GM18499 (cell line): ENCODE data around the gene MKKS.

Source experiments
- ATAC-seq: cut with Tn5 transposase; IDR thresholded peaks from one replicate; pipeline ENCODE4 v1.9.1; 2021; ENCODE audit warnings: moderate number of reproducible peaks; ENCODE audit not compliant: insufficient read depth, unreplicated experiment

The MKKS gene

GRCh38 chr20:10374036-10374435 lies 60.0 kb downstream of the MKKS start:
- no peak for ATAC-seq

DNA sequence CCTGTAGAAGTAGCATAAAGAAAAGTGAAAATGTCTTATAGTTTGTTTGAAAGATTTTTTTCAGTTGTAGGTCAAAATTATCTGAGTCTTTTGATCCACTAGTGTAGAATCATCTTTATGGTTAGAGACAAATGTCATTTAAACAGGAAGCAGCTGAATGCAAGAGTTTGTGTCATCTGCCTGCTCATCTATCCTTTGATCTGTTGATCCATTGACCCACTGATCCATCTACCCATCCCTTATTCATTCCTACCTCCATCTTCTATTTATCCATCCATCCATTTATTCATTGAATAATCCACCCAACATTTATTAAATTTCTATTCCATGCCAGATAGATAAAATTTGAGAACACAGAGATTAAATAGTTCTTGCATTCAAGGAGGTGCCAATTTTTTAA lies 62.6 kb downstream of the MKKS start:
- no peak for ATAC-seq

DNA sequence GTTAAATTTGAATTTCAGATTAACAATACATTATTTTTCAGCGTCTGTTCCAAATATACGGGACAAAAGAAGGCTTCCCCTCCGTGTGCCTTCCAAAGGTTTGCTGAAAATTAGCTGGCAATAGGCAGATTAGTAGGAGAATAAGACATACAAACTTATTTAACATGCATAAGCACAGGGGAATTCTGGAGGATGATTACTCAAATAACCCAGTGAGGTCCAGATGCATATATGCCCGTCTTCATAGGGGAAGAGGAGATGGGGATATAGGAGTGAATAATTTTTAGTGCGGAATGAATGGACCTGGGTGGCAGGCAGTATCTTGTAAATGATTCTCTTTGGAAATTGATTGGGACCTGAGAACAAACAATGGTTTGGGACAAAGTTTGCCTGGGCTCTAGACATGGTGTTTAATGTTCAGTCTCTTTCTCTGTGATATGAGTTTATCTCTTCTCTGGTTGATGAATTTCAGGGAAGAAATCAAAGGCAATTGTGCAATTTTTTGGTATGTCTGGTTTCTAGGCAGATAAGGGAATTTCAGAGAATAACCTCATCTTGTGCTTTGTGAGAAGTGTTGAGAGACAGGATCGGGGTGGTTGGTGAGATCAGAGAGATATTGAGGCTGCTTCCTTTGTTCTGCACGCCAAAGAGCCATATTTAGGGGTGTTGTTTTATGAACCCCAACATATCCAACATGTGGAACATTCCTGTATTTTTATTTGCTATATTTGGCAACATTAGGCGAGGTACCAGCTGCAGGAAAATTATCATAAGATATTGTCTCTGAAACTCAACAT lies 63.7 kb downstream of the MKKS start:
- no peak for ATAC-seq

- no peak for ATAC-seq
Measured at GRCh38 chr20:10369723-10370090, 64.3 kb downstream of the MKKS start.

- no peak for ATAC-seq
Measured at GRCh38 chr20:10368702-10369041, 65.3 kb downstream of the MKKS start.

GRCh38 chr20:10367943-10368701 lies 65.9 kb downstream of the MKKS start:
- ATAC-seq = no peak

DNA sequence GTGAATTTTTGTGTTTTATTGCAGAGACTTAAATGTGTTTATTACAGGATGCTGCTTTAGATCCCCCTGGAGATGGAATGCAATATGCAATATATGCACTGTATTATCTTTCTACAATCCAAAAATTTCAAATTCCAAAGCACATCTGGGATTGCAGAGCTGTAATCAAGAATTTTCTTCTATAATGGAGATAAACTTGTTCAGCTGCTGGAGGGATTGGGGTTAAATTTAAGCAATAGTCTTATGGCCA lies 66.4 kb downstream of the MKKS start:
- ATAC-seq = no peak

- ATAC-seq = no peak
Measured at GRCh38 chr20:10366898-10367692, 66.9 kb downstream of the MKKS start.

DNA sequence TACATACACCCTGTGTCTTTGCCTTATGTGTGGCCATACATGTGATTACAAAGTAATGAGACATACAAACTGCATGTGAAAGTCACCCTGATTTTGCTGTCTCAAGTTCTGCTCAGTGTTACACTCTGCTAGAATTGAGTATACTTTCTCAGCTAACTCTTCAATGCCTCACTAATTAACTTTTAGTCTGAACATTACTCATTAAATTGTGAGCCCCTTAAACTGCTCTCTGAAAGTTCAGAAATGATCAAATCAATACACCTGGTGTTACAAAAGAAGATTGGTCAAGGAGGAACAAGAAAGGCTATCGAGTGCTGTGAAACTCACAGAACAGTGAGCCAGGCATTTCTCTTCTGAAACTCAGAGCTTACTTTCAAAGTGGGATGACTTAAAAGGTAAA lies 71.3 kb downstream of the MKKS start:
- ATAC-seq = no peak

DNA sequence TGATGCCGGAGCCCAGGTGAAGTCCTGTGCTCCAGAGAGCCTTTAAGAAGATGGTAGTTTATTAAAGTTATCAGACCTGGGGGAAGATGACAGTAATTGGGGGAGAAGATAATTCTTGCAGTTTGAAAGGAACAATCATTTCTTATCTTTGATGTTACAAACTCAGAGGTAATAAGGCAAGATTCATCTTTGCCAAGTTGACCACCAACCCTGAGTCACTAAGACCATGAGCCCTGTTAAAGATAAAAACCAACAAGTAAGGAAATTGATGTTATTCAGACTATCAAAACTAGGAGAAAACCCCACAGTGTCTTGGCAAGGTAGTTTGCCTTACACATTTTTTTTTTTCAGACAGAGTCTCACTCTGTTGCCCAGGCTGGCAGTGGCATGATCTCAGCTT lies 73.1 kb downstream of the MKKS start:
- no peak for ATAC-seq

GRCh38 chr20:10359621-10360040 lies 74.4 kb downstream of the MKKS start:
- no peak for ATAC-seq

- no peak for ATAC-seq
Measured at GRCh38 chr20:10357974-10358373, 76.0 kb downstream of the MKKS start.

GRCh38 chr20:10357061-10357708 lies 76.8 kb downstream of the MKKS start:
- ATAC-seq = no peak

DNA sequence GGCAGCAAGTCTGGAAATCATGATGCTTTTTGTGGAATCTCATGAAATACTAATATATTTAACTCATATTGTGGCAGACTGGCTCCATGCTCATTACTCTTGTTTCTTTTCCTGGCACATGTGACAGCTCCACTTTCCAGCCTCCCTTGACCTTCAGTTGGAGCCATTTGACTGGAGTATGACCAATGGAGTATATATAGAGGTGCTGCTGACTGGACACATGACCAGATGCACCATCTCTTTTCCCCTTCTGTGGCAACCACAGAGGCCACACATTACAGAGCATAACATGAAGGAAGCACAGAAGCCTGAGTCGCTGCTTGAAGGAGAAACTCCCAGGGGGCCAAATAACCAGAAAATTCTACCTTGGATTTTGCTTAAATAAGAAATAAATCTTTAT lies 77.4 kb downstream of the MKKS start:
- ATAC-seq = no peak

DNA sequence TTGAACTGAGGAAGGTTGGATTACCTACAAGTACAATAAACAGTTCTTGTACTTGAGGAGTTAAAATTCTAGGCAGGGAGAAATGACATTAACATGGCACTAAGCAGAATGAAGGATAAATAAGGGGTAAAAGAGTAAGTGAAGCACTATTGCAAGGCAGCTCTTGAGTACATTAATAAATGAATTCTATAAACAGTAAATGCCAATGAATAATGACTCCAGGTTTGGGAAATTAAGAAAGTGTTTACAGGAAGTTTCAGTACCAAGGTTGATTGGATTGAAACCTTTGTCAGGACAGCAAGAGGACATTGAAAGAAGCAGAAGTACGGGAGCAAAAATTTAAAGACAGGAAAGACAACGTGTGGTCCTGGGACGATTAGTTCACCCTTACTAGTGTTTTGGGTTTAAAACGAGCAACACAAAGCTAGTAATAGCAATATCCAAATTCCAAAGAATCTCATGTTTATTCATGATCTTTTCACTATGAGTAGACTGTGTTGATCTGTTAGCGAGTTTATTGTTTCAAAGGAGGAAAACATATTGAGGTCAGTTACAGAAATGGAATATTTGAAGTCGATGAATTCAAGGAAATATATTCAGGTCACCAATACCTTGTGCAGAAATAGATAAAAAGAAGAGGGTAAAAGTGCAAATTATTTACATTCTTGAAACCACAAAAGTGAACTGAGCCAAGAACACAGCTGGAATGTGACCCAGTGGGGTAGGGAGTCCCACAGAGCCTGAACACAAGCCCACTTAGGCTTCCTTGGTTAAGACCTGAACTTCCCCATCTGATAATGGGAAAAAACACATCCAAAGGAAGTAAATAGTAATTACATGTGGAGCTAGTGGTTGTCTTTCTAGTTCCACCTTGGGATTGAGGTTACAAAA lies 80.8 kb downstream of the MKKS start:
- ATAC-seq = no peak
